Measurements from ENCODE around the gene EXOC6.

Gene EXOC6

GRCh38 chr10:93067443-93068365 is 219.4 kb downstream of the EXOC6 start:
- DNase-seq = no peak

GRCh38 chr10:93068411-93069244 is 220.3 kb downstream of the EXOC6 start:
- DNase-seq = no peak

- no peak for DNase-seq
Measured at GRCh38 chr10:93069245-93069561, 220.9 kb downstream of the EXOC6 start.

DNA sequence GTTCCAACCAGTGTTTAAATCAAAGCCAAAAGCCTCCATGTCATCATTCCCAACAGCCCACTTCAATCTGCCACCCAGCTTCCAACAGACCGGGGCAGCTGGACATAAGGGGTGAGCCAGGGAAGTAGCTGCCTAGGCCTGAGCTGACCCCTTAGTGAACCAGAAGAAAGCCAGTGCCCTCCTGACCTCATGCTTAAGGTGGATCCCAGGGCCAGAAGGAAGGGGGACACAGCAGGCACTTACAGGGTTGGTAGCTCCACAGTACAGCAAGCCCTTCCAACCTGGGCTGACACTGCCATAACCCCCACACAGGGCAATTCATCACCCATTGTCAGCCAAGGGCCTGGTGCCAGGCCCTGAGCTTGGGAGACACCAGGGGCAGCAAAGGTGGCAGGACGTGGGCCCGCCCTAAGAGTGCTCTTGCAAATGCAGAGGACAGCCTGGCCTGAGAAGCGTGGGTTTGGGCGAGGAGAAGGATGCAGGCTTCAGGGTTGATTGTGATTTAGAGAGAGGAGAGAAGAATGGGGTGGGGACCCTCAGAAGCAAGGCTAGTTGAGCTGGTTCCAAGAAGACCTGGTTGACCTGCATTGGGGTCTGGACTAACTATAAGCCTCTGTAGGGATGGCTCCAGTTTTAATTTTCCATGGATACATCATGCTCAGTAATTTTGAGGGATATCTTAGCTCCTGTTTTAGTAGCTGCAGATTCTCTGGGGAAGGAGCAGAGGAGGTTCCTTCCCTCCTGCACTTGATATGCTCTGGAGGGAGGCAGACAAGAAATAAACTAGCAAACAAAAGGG is 222.3 kb downstream of the EXOC6 start:
- DNase-seq = no peak

DNA sequence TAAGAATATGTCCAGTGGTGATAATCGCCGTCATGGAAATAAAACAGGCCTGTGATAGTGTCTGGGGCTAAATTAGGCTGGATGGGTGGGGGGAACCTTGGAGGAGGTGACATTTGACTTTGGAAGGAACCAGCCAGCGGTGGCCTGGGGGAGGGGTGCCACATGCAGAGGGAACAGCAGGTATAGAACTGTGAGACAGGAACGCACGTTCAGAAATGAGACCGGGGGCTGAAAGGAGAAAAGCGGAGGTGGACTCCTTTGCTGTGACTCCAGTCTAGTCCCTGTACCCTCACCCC is 222.8 kb downstream of the EXOC6 start:
- DNase-seq = no peak

- no peak for DNase-seq
Measured at GRCh38 chr10:93071674-93072224, 223.4 kb downstream of the EXOC6 start.

DNA sequence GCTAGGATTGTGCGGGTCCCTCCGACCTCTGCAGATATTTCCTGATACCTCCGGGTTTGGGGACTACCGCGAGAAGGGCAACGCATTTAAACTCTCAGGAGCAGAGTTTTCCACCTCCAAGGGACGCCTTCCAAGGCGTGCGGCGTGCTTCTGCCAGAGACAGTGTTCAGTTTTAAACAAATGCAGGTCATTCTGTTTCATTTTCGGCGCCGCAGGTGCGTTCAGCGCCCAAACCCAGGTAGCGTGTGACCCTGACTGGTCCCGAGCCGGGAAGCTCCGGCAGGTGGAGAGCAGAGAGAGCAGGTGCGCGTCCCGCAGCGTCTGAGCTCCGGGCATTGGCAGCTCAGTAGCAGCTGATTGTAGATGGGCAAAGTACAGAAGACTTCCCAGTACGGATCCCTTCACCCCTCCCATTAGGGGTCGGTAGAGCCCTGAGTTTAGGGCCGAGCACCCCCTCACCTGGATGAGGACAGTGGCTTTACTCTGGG is 223.9 kb downstream of the EXOC6 start:
- DNase-seq = no peak

DNA sequence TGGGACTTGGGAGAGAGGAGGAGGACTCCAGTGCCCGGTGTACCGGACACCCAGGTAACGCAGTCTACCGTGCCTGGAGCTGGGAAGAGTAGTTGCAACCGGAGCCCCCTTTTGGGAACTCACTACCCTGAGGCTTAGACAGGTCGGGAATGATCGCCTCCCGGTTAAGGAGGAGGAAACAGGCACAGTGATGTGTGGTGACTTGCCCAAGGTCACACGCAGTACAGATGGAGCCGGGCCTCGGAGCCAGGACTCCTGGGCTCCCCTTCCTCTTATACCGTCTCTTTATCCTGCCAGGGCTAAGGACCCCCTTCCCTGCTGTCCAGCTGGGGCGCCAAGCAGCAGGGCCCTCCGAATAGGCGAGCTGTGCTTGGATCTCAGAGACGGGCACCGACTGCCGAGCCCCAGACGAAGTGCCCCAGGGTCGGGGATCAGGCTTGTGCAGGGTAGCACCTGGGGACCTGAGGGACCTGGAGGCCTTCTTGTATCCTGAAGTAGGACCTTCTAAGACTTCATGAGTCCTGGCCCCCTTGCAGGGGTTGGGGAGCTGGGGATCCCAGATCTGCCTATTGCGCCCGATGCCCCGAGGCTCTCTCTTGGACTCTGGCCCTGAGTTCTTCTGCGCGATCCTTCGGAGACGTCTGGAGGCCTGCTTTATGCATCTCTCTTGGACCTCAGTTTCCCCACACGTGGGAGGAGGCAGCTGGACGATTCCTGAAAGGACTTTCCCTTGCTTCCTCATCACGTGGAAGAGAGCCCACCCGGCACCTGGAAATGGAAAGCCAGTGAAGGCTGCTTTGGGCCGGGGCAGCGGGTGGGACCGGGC is 224.6 kb downstream of the EXOC6 start:
- DNase-seq = no peak

DNA sequence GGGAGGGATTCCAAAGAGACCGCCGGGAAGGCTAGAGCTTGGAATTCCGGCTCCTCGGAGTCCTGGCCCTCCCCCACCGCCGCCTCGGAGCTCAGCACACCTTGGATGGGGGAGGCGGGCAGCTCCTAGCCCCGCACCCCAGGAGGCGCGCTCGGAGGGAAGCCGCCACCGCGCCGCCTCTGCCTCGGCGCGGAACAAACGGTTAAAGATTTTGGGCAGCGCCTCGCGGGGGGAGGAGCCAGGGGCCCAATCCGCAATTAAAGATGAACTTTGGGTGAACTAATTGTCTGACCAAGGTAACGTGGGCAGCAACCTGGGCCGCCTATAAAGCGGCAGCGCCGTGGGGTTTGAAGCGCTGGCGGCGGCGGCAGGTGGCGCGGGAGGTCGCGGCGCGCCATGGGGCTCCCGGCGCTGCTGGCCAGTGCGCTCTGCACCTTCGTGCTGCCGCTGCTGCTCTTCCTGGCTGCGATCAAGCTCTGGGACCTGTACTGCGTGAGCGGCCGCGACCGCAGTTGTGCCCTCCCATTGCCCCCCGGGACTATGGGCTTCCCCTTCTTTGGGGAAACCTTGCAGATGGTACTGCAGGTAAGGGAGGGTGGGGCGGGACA is 225.3 kb downstream of the EXOC6 start, which contains the start of gene CYP26A1:
TSS of gene CYP26A1 (plus strand) at position 355 of the 608 bp plus-strand sequence. CDS start at position 397, 42 bp downstream.
- no peak for DNase-seq

GRCh38 chr10:93074147-93074596 is 225.9 kb downstream of the EXOC6 start:
- DNase-seq = no peak

DNA sequence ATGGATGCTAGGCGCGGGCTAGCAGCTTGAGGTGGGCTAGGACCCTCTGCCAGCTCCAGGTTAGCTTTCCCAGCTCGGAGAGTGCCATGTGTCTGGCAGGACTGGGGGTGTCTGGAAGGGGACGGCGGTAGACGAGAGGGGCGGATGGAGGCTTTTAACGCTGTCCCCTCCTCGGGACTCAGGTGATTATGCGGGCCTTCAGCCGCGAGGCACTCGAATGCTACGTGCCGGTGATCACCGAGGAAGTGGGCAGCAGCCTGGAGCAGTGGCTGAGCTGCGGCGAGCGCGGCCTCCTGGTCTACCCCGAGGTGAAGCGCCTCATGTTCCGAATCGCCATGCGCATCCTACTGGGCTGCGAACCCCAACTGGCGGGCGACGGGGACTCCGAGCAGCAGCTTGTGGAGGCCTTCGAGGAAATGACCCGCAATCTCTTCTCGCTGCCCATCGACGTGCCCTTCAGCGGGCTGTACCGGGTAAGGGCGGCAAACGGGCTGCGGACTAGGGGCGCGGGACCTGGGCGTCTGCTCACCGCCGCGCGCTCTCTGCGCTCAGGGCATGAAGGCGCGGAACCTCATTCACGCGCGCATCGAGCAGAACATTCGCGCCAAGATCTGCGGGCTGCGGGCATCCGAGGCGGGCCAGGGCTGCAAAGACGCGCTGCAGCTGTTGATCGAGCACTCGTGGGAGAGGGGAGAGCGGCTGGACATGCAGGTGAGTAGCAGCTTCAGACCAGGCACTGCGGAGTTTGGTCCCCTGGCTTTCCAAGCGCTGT is 226.5 kb downstream of the EXOC6 start:
- DNase-seq = no peak

DNA sequence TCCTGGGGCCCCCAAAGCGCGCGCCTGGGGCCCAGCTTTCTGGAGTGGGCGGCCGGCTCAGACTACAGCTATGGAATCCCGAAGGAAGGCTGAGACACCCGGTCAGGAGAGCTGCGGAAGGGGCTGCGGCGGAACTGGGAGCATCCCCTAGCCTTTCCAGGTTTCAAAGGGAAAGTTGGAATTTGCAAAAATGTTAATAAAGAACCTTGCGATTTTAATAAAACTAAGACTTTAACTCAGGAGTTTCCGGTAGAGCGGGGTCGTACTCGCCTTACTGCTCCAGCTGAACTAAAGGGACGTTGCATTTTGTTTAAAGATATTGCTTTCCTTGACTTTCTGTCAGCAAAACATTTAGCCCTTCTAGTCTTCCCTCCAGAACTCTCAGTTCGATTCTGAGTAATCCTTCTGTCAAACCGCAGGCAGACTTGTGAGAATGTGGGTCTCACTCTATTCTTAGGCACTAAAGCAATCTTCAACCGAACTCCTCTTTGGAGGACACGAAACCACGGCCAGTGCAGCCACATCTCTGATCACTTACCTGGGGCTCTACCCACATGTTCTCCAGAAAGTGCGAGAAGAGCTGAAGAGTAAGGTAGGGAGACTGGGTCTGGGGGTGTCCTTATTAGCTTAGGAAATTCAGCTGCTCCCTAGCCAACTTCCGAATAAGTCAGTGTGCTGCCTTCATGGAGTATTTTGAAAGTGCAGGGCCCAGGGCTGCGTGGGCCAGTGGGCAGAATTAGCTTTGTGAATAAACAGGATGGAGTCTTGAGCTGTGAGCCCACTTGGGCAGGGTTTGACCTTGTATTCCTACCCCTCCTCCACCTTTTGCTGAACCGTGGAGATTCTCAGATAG is 227.3 kb downstream of the EXOC6 start:
- no peak for DNase-seq

DNA sequence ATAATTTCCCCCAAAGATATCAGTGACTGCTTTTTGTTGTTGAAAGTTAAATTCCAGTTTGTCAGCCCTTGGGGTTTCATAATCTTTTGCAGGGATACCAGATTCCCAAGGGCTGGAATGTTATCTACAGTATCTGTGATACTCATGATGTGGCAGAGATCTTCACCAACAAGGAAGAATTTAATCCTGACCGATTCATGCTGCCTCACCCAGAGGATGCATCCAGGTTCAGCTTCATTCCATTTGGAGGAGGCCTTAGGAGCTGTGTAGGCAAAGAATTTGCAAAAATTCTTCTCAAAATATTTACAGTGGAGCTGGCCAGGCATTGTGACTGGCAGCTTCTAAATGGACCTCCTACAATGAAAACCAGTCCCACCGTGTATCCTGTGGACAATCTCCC is 228.6 kb downstream of the EXOC6 start:
- DNase-seq = no peak

- DNase-seq = no peak
Measured at GRCh38 chr10:93077860-93078337, 229.6 kb downstream of the EXOC6 start.

- DNase-seq = no peak
Measured at GRCh38 chr10:93079663-93080349, 231.5 kb downstream of the EXOC6 start.

- DNase-seq = no peak
Measured at GRCh38 chr10:93080350-93081046, 232.2 kb downstream of the EXOC6 start.

DNA sequence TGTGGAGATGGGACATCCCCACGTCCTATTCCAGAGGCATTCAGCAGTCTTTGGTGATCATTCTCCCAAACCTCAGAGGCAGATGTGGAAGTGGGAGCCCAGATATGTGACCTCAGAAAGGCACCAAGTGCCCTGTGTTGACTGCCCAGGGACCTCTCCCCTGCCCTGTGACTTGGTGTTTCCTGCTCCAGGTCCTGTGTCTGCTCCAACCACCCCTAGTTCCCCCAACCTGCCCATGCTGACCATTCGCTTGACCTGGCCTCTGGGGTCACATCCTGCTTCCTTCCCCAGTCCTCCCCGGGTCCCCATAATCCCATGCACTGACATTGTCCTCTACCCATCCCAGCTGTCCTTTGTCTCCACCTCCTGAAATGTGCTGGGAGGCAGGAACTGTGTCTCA is 233.0 kb downstream of the EXOC6 start:
- no peak for DNase-seq

- DNase-seq = no peak
Measured at GRCh38 chr10:93081834-93082233, 233.5 kb downstream of the EXOC6 start.
